ENCODE data around the gene BCAS1.

BCAS1 gene

GRCh38 chr20:53964501-53965253 is 105.7 kb downstream of the BCAS1 start:
- Mint-ChIP-seq H3K36me3 (ENCODE audit: low read depth) (no peaks in the 10 kb centered on the region), H3K4me3 (no peak overlapping the region), H3K9me3 (no peaks in the 10 kb centered on the region), H3K4me1 (ENCODE audit: low read depth) (peaks cover 6% of the 10 kb centered on the region), H3K27me3 (peaks cover 2% of the 10 kb centered on the region), H3K27ac (no peak overlapping the region)
- intact Hi-C loops (cut with micrococcal nuclease) = no loop called here

GRCh38 chr20:53964067-53964466 is 106.3 kb downstream of the BCAS1 start:
- intact Hi-C loops (cut with micrococcal nuclease) = no loop called here
- Mint-ChIP-seq H3K36me3 (ENCODE audit: low read depth) (no peaks in the 10 kb centered on the region), H3K27me3 (peaks cover 2% of the 10 kb centered on the region), H3K4me1 (ENCODE audit: low read depth) (peaks cover 6% of the 10 kb centered on the region), H3K4me3 (no peak overlapping the region), H3K9me3 (no peaks in the 10 kb centered on the region), H3K27ac (no peak overlapping the region)

GRCh38 chr20:53963635-53964034 is 106.8 kb downstream of the BCAS1 start:
- H3K4me1 Mint-ChIP-seq (ENCODE audit: low read depth) = peaks cover 6% of the 10 kb centered on the region
- no peak overlapping the region for H3K27ac Mint-ChIP-seq
- intact Hi-C loops (cut with micrococcal nuclease) = no loop called here
- H3K9me3 Mint-ChIP-seq = no peaks in the 10 kb centered on the region
- peaks cover 2% of the 10 kb centered on the region for H3K27me3 Mint-ChIP-seq
- no peak overlapping the region for H3K4me3 Mint-ChIP-seq
- H3K36me3 Mint-ChIP-seq (ENCODE audit: low read depth) = no peaks in the 10 kb centered on the region

GRCh38 chr20:53962388-53962787 is 108.0 kb downstream of the BCAS1 start:
- intact Hi-C loops (cut with micrococcal nuclease) = no loop called here
- H3K27me3 Mint-ChIP-seq = peaks cover 2% of the 10 kb centered on the region
- no peaks in the 10 kb centered on the region for H3K9me3 Mint-ChIP-seq
- H3K36me3 Mint-ChIP-seq (ENCODE audit: low read depth) = no peaks in the 10 kb centered on the region
- no peak overlapping the region for H3K4me3 Mint-ChIP-seq
- H3K4me1 Mint-ChIP-seq (ENCODE audit: low read depth) = peaks cover 6% of the 10 kb centered on the region
- H3K27ac Mint-ChIP-seq = no peak overlapping the region

- intact Hi-C loops (cut with micrococcal nuclease) = no loop called here
- Mint-ChIP-seq H3K4me1 (ENCODE audit: low read depth) (peaks cover 6% of the 10 kb centered on the region), H3K27me3 (peaks cover 2% of the 10 kb centered on the region), H3K4me3 (no peak overlapping the region), H3K27ac (no peak overlapping the region), H3K9me3 (no peaks in the 10 kb centered on the region), H3K36me3 (ENCODE audit: low read depth) (no peaks in the 10 kb centered on the region)
Measured at GRCh38 chr20:53961527-53961926, 108.9 kb downstream of the BCAS1 start.

GRCh38 chr20:53960579-53961272 is 109.7 kb downstream of the BCAS1 start:
- no peak overlapping the region for H3K4me3 Mint-ChIP-seq
- no peak overlapping the region for H3K27ac Mint-ChIP-seq
- intact Hi-C loops (cut with micrococcal nuclease) = no loop called here
- H3K27me3 Mint-ChIP-seq = peaks cover 2% of the 10 kb centered on the region
- peaks cover 6% of the 10 kb centered on the region for H3K4me1 Mint-ChIP-seq (ENCODE audit: low read depth)
- H3K36me3 Mint-ChIP-seq (ENCODE audit: low read depth) = no peaks in the 10 kb centered on the region
- no peaks in the 10 kb centered on the region for H3K9me3 Mint-ChIP-seq

- Mint-ChIP-seq H3K9me3 (no peaks in the 10 kb centered on the region), H3K4me1 (ENCODE audit: low read depth) (peaks cover 6% of the 10 kb centered on the region), H3K27me3 (peaks cover 2% of the 10 kb centered on the region), H3K4me3 (no peak overlapping the region), H3K27ac (no peak overlapping the region), H3K36me3 (ENCODE audit: low read depth) (no peaks in the 10 kb centered on the region)
- intact Hi-C loops (cut with micrococcal nuclease) = no loop called here
Measured at GRCh38 chr20:53959911-53960578, 110.3 kb downstream of the BCAS1 start.

- peaks cover 2% of the 10 kb centered on the region for H3K27me3 Mint-ChIP-seq
- intact Hi-C loops (cut with micrococcal nuclease) = no loop called here
- H3K4me1 Mint-ChIP-seq (ENCODE audit: low read depth) = peaks cover 6% of the 10 kb centered on the region
- no peak overlapping the region for H3K4me3 Mint-ChIP-seq
- H3K36me3 Mint-ChIP-seq (ENCODE audit: low read depth) = no peaks in the 10 kb centered on the region
- H3K27ac Mint-ChIP-seq = no peak overlapping the region
- no peaks in the 10 kb centered on the region for H3K9me3 Mint-ChIP-seq
Measured at GRCh38 chr20:53958260-53958659, 112.1 kb downstream of the BCAS1 start.

GRCh38 chr20:53957451-53958172 is 112.8 kb downstream of the BCAS1 start:
- no peak overlapping the region for H3K4me3 Mint-ChIP-seq
- H3K27ac Mint-ChIP-seq = no peak overlapping the region
- H3K27me3 Mint-ChIP-seq = peaks cover 2% of the 10 kb centered on the region
- intact Hi-C loops (cut with micrococcal nuclease) = no loop called here
- H3K9me3 Mint-ChIP-seq = no peaks in the 10 kb centered on the region
- H3K4me1 Mint-ChIP-seq (ENCODE audit: low read depth) = peaks cover 6% of the 10 kb centered on the region
- no peaks in the 10 kb centered on the region for H3K36me3 Mint-ChIP-seq (ENCODE audit: low read depth)

- no peaks in the 10 kb centered on the region for H3K9me3 Mint-ChIP-seq
- H3K36me3 Mint-ChIP-seq (ENCODE audit: low read depth) = no peaks in the 10 kb centered on the region
- intact Hi-C loops (cut with micrococcal nuclease) = no loop called here
- peaks cover 16% of the 10 kb centered on the region for H3K4me1 Mint-ChIP-seq (ENCODE audit: low read depth)
- no peak overlapping the region for H3K27ac Mint-ChIP-seq
- H3K4me3 Mint-ChIP-seq = no peak overlapping the region
- H3K27me3 Mint-ChIP-seq = peaks cover 2% of the 10 kb centered on the region
Measured at GRCh38 chr20:53956013-53956715, 114.2 kb downstream of the BCAS1 start.

GRCh38 chr20:53954723-53955658 is 115.4 kb downstream of the BCAS1 start:
- no peaks in the 10 kb centered on the region for H3K9me3 Mint-ChIP-seq
- no peaks in the 10 kb centered on the region for H3K27me3 Mint-ChIP-seq
- peaks cover 15% of the 10 kb centered on the region for H3K4me1 Mint-ChIP-seq (ENCODE audit: low read depth)
- H3K4me3 Mint-ChIP-seq = no peak overlapping the region
- H3K36me3 Mint-ChIP-seq (ENCODE audit: low read depth) = no peaks in the 10 kb centered on the region
- intact Hi-C loops (cut with micrococcal nuclease) = no loop called here
- no peak overlapping the region for H3K27ac Mint-ChIP-seq

GRCh38 chr20:53952528-53953096 is 117.8 kb downstream of the BCAS1 start:
- H3K4me3 Mint-ChIP-seq = no peak overlapping the region
- no peak overlapping the region for H3K27ac Mint-ChIP-seq
- H3K27me3 Mint-ChIP-seq = no peaks in the 10 kb centered on the region
- no peaks in the 10 kb centered on the region for H3K36me3 Mint-ChIP-seq (ENCODE audit: low read depth)
- no peaks in the 10 kb centered on the region for H3K9me3 Mint-ChIP-seq
- peaks cover 33% of the 10 kb centered on the region for H3K4me1 Mint-ChIP-seq (ENCODE audit: low read depth)
- intact Hi-C loops (cut with micrococcal nuclease) = no loop called here

Data from dendritic cell treated with granulocyte-macrophage colony-stimulating factor and Interleukin-4, amounts not matched to agents 40 ng/mL and 50 ng/mL, for 4 days (primary cell).